Brain pericyte (primary cell): ENCODE results near the gene DAAM2.
A peak's percentile ranks its signal among the peaks of the same experiment; 100 is the strongest.

Experiments used
- DNase-seq: peaks from one replicate; pipeline ENCODE4 v3.0.0-alpha.2; 2012; ENCODE audit warnings: low read depth, low spot score

Gene DAAM2

DNA sequence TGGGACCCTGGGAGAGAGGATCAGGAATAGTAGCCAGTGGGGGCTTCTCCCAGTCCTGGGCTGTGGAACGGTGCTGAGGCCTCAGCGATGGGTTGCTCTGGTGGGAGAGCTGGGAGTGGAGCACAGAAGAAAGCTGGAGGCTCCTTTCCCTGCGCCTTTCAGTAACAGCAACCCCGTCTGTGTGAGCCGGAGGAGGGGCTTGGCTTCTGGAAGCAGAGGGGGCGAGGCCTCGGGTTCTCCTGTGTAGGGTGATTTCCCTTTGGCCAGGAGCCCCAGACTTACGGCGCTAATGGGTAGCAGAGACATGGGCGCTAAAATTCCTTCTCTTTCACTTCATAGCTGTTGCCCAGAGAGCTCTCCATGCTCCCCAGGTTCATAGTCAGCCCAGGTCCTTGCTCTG is 55.0 kb downstream of the DAAM2 start:
- DNase-seq = no peak

DNA sequence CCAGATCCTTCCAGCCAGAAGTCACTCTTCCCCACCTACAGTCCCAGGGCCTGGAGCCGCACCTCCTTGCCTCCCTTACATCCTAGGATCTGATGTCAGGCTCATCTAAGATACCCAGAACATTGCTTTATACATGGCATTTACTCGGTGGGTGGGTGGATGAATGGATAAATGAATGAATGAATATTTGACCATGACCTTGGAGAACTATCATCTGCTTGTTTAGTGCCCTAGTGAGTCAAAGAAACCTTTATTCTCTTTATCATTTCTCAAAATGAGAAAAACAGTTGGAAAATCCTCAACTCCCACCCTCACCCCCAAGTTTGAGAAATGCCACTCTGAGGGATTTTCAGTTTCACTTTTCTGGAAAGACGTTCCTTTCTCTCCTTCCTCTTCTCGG is 56.0 kb downstream of the DAAM2 start:
- no peak for DNase-seq

DNA sequence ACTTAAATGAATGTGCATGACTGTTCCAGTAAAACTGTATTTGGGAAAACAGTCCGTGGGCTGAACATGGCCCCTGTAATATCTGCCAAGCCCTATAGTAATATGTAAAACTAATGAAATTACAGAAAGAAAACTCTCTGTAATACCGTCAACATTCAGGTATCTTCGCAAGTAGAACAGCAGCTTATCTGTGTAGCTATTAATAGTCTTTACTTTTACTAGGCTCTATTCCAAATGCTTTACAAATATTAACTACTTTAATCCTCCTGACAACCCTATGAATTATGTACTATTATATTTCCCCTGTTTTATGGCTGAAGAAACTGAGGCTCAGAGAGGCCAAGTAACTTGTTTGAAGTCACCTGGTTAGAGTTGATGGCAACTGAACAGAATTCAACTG is 57.1 kb downstream of the DAAM2 start:
- DNase-seq = no peak

DNA sequence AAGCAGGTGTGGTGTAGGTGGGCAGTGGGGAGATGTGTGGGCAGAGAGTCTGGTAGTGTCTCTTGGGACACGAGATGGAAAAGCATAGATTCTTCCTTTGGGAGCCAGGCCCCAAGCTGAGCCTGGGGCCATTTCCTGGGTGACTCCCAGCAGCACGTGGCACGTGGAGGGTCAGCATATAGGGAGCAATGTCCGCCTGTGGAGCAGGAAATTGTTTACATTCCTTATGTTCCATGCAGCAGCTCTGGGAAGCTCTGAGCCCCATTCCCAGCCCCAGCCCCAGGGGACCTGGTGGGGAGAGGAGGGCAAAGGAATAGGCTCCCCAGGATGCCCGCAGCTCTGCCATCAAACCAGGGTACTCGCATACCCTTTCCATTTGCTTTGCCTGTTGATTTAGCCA is 57.6 kb downstream of the DAAM2 start:
- no peak for DNase-seq

DNA sequence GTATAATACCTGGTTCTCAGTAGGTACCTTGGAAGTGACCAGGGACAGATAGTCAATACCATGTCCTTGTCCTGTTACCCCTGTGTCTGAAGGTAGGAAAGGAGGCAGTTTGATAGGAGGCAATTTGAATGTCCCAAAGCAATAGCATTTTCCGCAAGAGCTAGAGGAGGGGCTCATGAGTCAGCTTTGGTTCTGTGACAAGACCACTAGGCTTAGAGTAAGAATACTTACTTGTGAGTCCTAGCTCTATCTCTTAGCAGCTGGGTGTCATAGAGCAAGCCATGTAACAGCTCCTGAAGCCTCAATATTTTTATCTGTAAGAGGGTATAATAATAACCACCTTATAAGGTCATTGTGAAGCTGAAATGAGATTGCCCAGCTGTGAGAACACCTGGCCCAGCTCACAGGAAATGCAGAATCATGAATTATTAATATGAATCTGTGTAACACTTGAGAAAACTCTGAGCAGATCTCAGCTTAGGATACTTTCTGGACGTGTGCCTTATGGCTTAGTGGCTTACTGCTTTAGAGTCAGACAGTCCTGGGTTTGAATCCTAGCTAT is 58.6 kb downstream of the DAAM2 start:
- DNase-seq = no peak

DNA sequence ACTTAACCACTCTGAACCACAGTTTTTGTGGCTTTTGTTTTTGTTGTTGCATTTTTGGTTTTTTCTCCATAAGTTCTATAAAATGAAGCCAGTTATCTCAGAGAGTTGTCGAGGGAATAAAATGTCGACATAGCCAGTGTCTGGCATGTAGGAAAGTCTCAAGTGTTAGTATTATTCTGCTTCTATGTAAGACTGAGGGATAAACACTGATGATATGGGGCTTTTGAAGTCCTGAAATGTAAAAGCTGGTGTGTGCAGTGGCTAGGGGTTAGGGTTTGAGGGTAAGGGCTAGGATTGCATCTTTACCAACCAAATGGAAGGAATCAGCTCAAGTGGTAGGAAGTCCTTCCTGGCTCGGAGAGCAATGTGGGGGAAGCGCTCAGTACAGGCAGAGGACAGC is 59.2 kb downstream of the DAAM2 start:
- no peak for DNase-seq

DNA sequence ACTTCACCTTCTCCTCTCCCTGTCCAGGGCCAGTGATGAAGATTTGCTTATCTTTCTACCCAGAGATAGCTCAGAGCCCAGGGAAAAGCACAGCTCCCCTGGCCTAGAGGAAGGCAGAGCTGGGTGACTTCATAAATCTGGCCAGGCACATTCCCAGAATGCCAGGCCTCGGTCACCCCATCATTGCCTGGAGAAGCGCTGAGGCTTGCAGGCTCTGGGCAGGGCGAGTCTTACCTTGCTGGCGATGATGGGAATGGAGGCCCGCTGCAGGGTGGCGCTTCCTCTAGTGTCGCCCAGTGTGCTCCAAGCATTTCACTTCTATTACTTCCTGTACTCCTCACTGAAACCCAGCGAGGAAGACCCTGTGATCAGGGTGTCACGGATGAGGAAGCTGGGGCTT is 60.1 kb downstream of the DAAM2 start:
- DNase-seq = no peak

DNA sequence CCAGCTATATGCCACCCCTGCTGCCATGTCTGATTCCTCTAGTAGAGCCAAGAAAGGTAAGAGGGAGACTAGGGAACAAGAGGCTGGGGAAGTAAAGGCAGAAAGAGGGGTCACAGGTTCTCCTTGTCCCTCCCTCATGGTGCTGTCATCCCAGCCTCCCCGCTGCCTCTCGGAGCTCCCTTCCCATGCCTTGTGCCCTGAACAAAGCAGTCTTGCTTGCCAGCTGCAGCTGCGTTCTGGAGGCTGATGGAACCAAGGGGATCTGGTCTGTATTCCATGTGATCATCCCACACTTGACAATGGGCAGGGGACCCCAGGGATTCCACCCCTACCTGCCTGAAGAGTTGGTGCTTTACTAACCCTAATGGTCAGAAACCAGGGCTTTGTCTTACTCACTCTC is 61.4 kb downstream of the DAAM2 start:
- DNase-seq = no peak

DNA sequence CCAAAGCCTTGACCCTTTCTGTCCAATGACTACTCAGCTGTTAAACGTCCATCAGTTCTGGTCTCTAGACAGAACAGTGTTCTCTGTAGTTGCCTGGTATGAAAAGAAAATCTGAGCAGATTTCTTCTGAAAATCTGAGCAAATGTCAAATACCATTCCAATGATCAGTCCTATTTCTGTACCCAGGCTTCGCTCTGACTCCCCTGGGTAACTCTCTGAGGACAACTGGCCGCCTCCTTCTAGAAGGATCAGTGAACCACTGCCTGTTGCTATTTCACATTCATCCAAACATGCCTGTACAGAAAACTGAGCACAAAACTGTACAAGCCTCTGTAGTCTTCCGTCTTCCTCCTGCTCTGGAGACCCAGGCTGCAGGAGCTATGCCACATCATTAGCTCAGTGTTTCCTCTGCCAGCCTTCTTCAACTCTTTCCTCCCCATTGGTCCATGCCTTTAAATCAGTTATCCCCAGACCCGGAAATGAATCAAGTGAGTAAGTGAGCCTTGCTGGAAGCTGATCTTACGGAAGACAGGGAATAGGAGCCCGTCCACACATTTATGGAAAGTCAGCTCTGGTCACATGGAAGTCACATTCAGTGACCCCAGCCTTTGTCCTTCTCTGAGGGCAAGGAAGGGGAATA is 63.3 kb downstream of the DAAM2 start:
- DNase-seq = no peak

DNA sequence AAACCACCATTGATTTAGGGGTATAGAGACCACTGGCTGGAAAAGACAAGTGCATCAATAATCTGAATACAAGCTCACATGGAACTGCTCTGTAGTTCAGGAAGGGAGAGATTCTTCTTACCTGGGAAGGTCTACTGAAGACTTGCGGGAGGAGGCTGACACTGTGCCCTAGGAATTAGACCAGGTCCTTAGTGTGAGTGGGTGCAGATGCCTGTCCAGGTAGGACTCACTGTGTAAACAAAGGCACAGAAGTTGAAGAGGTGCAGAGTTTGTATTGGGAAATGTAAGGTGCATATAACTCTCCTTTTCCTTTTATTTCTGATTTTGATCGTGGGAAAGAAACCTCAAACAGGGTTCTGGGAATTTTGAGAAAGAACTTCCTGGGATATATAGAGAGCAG is 66.8 kb downstream of the DAAM2 start:
- no peak for DNase-seq

DNA sequence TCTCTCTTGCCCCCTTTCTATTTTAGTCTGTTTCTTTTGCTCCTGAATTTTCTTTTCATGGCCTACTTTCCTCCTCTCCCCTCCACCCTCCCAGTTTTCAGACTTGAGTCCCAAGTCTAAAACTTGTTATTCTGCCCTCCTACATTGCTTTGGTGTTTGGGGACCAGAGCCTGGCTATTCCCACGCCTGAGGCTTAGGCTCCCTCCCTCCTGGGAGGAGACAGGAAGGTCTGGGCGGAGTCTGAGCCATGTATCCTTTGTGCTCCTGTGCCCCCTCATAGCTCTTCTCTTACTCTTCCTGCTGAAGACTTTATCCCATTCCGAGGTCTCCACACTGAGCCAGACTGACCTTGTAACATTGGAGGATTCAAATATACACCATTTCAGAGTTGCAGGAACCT is 69.5 kb downstream of the DAAM2 start:
- DNase-seq = no peak

DNA sequence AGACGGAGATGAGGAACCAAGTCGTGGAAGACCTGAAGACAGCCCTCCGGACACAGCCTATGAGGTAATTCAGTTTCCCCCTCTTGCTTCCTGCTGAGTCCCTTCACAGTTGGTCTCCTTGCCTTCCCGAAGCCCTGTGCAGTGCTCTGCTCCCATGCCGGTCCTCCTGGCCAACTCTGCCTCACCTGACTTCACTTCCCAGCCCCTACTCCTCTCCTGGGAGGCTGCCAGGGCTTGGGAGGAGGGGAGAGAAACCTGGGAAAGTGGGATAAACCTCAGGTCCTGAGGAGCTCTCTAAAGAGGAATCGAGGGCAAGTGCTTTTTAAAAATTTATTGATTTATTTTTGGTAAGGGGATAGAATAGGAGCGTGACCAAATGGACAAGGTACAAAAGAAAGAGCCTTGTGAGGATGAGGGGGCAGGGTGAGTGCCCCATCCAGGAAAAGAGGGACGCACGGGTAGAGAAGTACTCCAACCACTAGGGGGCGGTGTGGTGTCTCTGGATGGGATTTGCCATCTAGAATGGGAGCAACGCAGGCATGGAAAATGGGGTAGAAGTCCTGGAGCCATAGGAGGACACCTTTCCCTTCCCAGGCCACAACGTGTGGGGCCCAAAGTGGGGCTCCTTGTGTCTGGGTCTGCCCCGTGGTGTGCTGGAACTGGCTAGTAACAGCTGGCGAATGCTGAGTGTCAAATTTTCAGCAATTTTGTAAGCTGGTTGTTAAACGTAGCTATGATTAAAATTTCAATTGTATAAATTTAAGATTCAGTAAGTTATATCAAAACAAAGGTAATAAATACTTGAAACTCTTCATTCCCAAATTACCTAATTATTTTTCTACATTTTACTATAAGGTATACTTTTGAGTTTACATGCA is 73.1 kb downstream of the DAAM2 start:
- no peak for DNase-seq

DNA sequence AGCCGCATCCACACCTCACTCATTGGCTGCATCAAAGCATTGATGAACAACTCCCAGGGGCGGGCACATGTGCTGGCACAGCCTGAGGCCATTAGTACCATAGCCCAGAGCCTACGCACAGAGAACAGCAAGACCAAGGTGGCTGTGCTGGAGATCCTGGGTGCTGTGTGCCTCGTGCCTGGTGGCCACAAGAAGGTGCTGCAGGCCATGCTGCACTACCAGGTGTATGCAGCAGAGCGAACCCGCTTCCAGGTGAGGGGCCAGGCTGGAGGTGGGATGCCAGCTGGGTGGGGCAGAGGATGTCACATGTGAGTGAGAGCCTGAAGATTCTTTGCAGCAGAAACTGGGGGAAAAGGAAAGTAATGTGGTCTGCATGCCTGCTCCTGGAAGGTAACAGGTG is 75.4 kb downstream of the DAAM2 start:
- no peak for DNase-seq

DNA sequence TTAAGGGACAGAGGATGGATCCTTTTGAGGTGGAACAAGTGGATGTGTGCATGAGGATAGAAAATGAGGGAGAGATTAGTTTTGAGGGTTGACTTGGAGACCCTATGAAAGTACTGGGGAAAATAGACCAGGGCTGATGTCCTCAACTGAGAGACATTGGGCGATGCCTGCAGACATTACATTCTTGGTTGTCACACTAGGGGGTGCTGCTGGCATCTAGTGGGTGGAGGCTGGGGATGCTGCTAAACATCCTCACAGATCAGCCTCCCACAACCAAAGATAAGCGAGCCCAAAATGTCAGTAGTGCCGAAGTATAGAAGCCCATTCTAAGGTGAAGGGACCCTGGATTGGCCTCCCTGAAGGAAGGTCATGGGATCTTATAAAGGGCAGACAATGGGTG is 78.8 kb downstream of the DAAM2 start:
- DNase-seq = no peak

DNA sequence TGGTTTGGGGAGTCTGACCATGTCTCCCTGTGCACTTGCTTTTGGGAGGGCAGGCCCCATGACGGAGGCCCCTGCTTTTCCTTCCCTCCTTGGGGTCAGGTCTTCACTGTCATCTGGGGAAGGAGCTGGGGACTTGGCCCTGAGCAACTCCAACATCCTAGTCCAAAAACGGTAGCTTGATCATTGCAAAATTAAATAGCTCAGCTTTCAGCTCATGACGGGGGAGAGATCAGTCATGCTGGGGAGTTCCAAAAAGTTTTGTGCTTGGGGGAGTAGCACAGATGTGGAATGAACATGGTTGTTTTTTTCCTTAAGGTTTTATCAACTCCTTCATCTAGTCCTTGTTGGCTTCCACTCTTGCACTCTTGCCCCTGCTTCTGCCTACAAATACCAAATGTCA is 81.3 kb downstream of the DAAM2 start:
- no peak for DNase-seq

DNA sequence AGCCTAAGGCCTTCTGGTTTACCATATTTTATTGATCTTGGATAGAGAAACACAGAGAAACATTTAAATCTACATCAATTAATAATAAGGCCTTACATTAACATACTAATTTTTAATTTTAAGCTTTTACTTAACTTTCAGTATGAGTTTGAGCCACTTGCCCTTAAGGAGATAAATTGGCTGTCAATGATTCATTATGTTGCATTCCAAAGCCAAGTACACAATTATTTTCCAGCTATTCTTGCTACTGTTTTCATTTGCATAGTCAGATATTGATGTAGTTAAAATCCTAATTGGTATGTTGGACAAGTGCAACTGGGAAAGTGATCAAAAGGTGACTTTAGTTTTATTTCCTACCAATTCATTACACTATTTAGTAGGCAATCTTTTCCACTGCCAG is 83.9 kb downstream of the DAAM2 start:
- no peak for DNase-seq

DNA sequence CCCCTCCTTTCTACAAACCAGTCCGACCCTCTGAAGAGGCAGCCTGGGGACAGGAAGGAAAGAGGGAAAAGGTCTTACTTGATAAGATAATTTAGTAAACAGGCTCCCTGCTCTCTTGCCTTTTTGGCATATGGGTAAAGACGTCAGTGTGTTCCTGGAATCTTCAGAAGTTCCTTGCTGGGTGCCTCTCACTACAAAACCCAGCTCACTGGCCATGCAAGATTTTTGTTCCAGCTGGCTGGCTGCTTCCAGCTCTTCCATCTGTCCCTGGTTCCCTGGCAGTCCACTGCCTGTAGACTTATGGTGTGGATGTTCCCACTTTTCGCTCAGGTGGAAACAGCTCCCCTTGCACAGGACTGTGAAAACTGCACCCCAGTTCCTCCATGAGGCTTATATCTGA is 84.7 kb downstream of the DAAM2 start:
- no peak for DNase-seq

DNA sequence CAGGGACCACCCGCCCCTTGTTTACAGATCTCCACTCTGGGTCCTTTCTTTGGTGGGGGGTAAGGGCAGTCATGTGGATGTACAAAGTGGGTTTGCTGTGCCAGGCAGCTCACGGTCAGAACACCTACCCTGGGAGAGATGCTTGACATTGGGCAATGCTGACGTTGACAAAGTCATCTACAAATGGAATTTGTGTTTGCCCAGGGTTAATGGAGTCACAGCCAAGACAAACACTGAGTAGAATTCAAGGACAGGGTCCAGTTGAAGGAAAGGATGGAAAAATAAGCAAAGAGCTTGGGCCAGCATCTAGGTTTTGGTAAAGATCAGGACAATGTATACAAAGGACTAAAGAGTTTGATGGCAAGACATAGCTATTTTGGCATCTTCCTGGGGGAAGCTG is 87.4 kb downstream of the DAAM2 start:
- DNase-seq = no peak

DNA sequence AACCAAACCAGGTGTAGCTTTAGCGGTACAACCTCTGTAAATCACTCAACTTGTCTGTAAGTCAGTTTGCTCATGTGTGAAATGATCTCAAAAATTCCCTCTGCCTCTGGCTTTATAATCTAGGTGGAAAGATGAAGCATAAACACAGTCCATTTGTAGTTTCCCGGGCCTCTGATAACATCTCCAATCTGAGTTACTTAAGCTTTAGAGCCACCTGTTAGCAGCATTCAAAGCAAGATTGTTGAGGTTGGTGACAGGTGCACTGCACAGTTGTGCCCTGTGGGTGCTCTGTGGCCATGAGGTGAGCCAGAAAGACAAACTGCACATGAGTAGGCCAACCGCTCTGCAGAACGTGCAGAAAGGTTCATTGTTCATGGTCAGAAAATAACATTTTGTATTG is 88.4 kb downstream of the DAAM2 start:
- no peak for DNase-seq

DNA sequence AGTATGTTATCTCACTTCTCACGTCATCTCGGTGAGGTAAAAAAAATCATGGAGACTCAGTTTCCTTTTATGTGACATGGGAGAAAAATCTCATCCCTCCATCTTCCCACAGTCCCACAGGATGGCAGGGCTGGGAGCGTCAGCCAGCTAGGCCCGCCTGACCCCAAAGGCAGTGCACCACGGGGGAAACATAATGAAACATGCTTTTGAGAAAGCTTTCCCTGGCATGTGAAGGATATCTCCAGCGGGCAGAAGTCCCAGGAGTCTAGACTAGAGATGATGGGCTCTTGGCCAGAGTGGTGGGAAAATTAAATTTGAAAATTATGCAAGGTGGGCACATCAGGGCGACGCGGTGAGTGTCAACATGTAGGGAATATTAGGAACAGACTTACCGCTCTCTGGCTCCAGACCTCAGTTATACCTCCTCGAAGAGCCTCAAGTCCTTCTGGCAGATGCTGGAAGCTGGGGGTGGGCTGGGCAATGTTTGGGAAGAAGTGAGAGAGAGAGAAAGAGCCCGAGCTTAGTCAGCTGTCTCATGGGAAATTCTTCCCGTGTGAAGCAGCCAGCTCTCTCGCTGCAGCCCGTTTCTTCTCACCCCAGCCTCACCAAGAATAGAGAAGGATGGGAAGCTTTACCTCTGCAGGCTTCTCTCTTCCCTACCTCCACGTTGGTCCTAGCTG is 89.8 kb downstream of the DAAM2 start:
- DNase-seq = peak; percentile 74

DNA sequence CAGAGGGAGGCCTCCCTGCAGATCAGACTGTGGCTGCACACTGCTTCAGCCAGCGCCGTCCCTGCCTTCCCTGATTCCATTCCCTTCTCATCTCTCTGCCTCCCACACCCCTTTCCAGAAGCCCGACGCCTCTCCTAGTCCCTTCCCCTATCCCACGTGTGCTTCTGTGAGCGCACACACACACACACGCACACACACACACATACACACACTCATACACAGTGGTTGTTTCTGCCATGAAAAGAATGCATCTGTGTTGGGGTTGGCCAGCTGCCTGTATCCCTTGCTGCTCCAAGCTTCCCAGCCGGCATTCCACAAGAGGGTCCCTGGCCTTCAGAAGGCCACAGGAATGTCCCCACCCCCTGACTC is 90.3 kb downstream of the DAAM2 start:
- peak; percentile 94 for DNase-seq

DNA sequence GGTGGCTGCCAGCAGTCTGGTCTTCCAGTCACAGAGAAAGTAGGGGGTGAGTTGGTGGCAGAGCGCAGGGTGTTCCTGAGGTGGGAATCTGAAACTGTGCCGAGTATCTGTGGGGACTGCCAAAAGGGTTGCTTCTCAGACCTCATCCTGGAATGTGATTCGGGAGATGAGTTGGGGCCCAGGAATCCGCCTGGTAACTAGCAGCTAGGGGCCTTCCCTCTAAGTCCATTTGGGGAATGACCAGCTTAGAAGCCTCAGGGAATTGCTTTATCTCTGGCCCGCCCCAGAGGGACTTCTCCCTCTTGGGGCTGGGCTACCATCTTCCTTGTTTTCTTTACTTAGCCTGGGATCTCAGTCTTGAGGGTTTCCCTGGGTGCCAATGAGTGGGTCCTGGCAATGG is 92.5 kb downstream of the DAAM2 start:
- no peak for DNase-seq

DNA sequence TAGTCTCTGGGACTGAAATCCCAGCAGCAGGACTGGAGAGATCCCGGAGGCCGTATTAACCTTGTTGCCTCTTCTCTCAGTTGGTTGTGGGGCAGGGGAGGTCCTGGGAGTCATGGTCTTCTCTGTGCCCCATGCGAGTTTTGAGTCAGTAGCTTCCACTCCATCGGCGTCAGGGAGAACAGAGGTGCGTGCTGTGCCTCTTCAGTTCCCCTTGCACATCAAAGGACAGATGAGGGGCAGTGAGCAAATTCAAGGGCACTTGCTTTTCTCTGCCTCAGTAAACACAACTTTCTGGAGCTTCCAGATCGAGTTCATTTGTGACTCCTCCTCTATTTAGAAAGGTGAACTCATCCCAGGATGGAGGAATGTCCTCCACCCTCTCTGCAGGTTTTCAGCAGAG is 93.5 kb downstream of the DAAM2 start:
- DNase-seq = no peak
